HUES48 (cell line): ENCODE results near the gene PARD3.

Source experiments
- H3K27ac ChIP-seq: one replicate; pipeline ENCODE4 v1.7.0; 2013; ENCODE audit warnings: low read depth, low read length, inconsistent platforms
- H3K27me3 ChIP-seq: 2 replicates; pipeline ENCODE4 v1.6.1; 2013; ENCODE audit warnings: mild to moderate bottlenecking, low read length; ENCODE audit not compliant: control insufficient read depth, insufficient read depth
- H3K36me3 ChIP-seq: 2 replicates; pipeline ENCODE4 v1.6.1; 2013; ENCODE audit warnings: low read length; ENCODE audit not compliant: control insufficient read depth, insufficient read depth
- H3K4me1 ChIP-seq: 2 replicates; pipeline ENCODE4 v1.6.1; 2013; ENCODE audit warnings: mild to moderate bottlenecking, low read length; ENCODE audit not compliant: control insufficient read depth, insufficient read depth
- H3K4me3 ChIP-seq: 2 replicates; pipeline ENCODE4 v1.5.1; 2013; ENCODE audit warnings: mild to moderate bottlenecking, low read depth, low read length
- H3K9ac ChIP-seq: 2 replicates; pipeline ENCODE4 v1.6.1; 2013; ENCODE audit warnings: mild to moderate bottlenecking, low read depth, low read length, moderate library complexity
- H3K9me3 ChIP-seq: 2 replicates; pipeline ENCODE4 v1.6.1; 2013; ENCODE audit warnings: low read length; ENCODE audit not compliant: control insufficient read depth, insufficient read depth

The PARD3 gene

DNA sequence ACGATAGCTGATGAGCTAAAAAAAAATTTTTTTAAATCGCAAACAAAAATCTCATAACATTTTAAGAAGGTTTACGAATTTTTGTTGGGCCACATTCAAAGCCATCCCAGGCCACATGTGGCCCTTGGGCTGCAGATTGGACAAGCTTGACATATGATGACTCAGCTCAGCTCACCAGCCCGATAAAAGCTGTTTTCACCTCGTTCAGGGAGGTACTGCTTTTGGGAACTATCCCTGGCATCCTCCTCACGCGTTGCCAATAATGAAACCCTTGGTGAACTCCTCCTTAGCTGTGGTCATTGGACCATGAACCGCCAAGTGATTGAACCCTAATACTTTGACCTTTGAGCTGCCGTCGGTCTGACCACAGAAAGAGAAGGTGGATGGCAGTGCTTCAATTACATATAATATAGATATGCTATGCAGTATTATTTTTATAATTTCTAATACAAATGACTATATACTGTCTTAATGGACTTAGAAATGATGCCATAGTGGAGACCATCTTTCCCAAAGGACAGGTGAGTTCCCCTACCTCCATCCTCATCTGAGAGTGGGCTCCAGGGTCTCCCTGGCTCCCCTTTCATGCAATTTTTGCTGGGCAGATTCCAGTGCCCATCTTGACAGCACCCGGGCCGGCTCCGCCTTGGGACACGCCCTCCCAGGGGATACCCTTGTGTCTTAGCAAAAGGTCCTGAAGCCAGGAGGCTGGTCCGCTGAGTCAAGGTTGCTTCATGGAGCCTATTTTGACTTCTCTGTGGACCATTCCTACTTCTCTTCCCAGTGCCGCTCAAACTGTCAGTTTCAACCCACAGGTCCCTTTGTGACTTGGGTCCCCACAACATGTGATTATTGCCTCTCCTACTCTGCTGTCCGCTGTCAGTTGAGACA is 707.2 kb downstream of the PARD3 start:
- Histone ChIP-seq H3K9me3 (no peaks in the 10 kb centered on the region), H3K27me3 (no peaks in the 10 kb centered on the region), H3K27ac (no peak overlapping the region), H3K36me3 (no peaks in the 10 kb centered on the region), H3K4me3 (no peak overlapping the region), H3K4me1 (peaks cover 8% of the 10 kb centered on the region), H3K9ac (no peak overlapping the region)

GRCh38 chr10:34106356-34106885 is 708.7 kb downstream of the PARD3 start:
- H3K36me3 ChIP-seq, result no peaks in the 10 kb centered on the region
- no peaks in the 10 kb centered on the region for H3K9me3 ChIP-seq
- H3K4me3 ChIP-seq, result no peak overlapping the region
- no peak overlapping the region for H3K27ac ChIP-seq
- H3K27me3 ChIP-seq, result no peaks in the 10 kb centered on the region
- H3K9ac ChIP-seq, result no peak overlapping the region
- peaks cover 8% of the 10 kb centered on the region for H3K4me1 ChIP-seq

DNA sequence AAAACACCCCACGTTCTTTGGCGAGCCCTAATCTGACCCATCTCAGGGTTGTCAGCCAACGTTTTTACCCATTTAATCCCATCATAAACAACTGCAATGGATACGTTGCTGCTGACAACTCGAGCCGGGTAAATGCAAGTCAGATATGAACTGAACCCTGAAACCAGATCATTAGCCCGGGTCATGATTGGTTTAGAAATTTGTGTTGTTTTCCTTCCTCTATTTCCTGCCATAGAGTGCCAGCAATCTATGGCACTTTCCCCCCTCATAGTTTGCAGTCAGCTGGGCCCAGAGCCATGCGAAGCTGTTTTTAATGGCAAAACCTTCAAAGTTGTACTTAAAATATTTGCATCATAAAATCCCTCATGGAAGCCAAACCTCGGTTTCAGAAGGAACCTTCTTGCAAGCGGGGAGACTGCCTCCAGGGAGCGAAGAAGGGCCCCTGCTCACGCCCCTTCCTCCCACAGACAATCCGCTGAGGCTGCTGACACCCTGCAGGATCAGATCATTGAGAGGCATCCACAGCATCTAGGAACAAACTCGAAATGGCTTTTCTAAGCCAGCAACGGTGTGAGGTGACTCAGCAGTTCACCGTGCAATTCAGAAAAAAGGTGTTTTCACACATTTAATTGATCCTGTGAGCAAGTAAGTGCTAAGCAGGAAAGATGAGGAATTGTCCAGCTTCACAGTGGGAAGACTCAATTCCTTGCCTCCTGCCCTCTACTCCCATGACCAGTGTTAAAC is 710.1 kb downstream of the PARD3 start:
- peak overlapping the region; percentile 1; the same call in 1 of the 2 replicates for H3K9ac ChIP-seq
- no peak overlapping the region for H3K4me3 ChIP-seq
- no peaks in the 10 kb centered on the region for H3K36me3 ChIP-seq
- H3K27me3 ChIP-seq, result no peaks in the 10 kb centered on the region
- peaks cover 8% of the 10 kb centered on the region for H3K4me1 ChIP-seq
- no peaks in the 10 kb centered on the region for H3K9me3 ChIP-seq
- peak overlapping the region; percentile 48 for H3K27ac ChIP-seq

GRCh38 chr10:34102893-34103506 is 712.1 kb downstream of the PARD3 start:
- Histone ChIP-seq H3K4me3 (no peak overlapping the region), H3K36me3 (no peaks in the 10 kb centered on the region), H3K9me3 (no peaks in the 10 kb centered on the region; the same call in 1 of the 2 replicates), H3K9ac (no peak overlapping the region), H3K4me1 (peaks cover 8% of the 10 kb centered on the region), H3K27ac (no peak overlapping the region), H3K27me3 (no peaks in the 10 kb centered on the region)

DNA sequence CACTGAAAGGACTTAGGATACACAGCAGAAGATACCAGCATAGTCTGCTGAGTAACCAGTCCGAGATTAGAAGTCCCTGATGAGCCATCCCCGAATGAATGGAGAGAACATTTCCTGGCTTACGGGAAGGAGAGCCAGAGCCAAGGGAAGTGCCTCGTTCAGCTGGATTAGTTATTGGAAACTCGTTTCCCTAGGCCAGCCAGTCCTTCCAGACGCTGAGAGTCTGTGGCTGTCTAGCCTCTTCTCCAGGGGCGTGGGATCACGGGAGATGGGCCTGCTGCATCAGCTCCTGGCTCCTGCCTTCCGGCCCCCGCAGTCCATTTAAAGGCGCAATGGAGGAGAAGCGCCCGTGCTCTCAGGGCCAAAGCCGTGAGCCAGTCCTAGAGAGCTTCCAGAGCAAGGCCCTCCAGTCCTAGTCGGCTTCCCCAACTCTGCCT is 712.8 kb downstream of the PARD3 start:
- Histone ChIP-seq H3K9me3 (no peaks in the 10 kb centered on the region; the same call in 1 of the 2 replicates), H3K4me3 (no peak overlapping the region), H3K27me3 (no peaks in the 10 kb centered on the region), H3K36me3 (no peaks in the 10 kb centered on the region), H3K9ac (no peak overlapping the region), H3K27ac (no peak overlapping the region), H3K4me1 (peaks cover 8% of the 10 kb centered on the region)

DNA sequence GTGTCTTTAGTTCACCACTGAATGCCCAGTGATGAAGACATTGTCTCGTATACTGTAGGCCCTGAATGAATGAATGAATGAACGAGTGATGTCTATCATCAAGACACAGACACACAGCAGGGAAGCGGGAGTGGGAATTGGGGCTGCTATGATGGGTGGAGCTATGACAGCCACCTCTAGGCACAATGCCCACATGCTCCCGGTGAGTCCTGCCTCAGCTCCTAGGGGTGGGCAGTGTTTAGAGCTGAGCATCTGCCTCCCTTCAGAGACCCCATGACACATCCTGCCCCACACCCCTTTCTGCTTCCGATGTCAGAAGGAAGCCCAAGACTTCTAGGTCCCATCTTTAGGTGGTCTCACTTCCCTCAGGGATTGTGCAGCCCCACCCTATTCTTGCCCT is 714.1 kb downstream of the PARD3 start:
- Histone ChIP-seq H3K36me3 (no peaks in the 10 kb centered on the region), H3K4me1 (peaks cover 8% of the 10 kb centered on the region), H3K9me3 (no peaks in the 10 kb centered on the region; the same call in 1 of the 2 replicates), H3K27me3 (no peaks in the 10 kb centered on the region), H3K27ac (no peak overlapping the region), H3K9ac (no peak overlapping the region), H3K4me3 (no peak overlapping the region)

- no peak overlapping the region for H3K9ac ChIP-seq
- no peaks in the 10 kb centered on the region; the same call in none of the 2 replicates for H3K9me3 ChIP-seq
- no peaks in the 10 kb centered on the region for H3K4me1 ChIP-seq
- H3K36me3 ChIP-seq, result no peaks in the 10 kb centered on the region
- no peak overlapping the region for H3K27ac ChIP-seq
- H3K4me3 ChIP-seq, result no peak overlapping the region
- no peaks in the 10 kb centered on the region for H3K27me3 ChIP-seq
Observed at GRCh38 chr10:34098821-34099567, 716.1 kb downstream of the PARD3 start.

- no peak overlapping the region for H3K4me3 ChIP-seq
- no peak overlapping the region for H3K9ac ChIP-seq
- no peaks in the 10 kb centered on the region for H3K27me3 ChIP-seq
- no peaks in the 10 kb centered on the region; the same call in none of the 2 replicates for H3K9me3 ChIP-seq
- H3K4me1 ChIP-seq, result no peaks in the 10 kb centered on the region
- H3K27ac ChIP-seq, result no peak overlapping the region
- no peaks in the 10 kb centered on the region for H3K36me3 ChIP-seq
Observed at GRCh38 chr10:34097682-34098081, 717.4 kb downstream of the PARD3 start.

DNA sequence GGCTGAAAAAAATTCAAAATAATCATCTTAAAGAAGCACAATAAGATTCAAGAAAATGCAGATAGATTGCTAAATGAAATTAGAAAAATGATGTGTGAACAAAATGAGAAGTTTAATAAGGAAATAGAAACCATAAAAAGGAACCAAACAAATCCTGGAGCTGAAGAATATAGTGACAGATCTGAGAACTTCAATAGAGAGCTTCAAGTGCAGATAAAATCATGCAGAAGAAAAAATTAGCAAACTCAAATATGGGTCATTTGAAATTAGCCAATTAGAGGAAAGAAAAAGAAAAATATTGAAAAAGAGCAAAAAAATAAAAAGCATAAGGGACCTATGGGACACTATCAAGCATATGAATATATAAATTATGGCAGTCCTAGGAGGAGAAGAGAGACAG is 720.1 kb downstream of the PARD3 start:
- Histone ChIP-seq H3K9ac (no peak overlapping the region), H3K4me3 (no peak overlapping the region), H3K4me1 (no peaks in the 10 kb centered on the region), H3K36me3 (no peaks in the 10 kb centered on the region), H3K27ac (no peak overlapping the region), H3K9me3 (no peaks in the 10 kb centered on the region; the same call in none of the 2 replicates), H3K27me3 (no peaks in the 10 kb centered on the region)

- Histone ChIP-seq H3K27ac (no peak overlapping the region), H3K9ac (no peak overlapping the region), H3K9me3 (no peaks in the 10 kb centered on the region; the same call in 1 of the 2 replicates), H3K36me3 (no peaks in the 10 kb centered on the region), H3K4me3 (no peak overlapping the region), H3K4me1 (no peaks in the 10 kb centered on the region), H3K27me3 (no peaks in the 10 kb centered on the region)
Observed at GRCh38 chr10:34094146-34094696, 720.9 kb downstream of the PARD3 start.
